CD4-positive, alpha-beta T cell treated with Interleukin-6 for 4 hours (primary cell): ENCODE results near the gene WDR90.

Source experiments
- DNase-seq: peaks from one replicate; pipeline ENCODE4 v3.0.0-alpha.2; 2020; ENCODE audit warnings: mixed read lengths

Gene WDR90

GRCh38 chr16:648781-649589, at the start of gene WDR90:
TSS of gene WDR90 (plus strand) at chr16:649365. CDS start at chr16:649417, 52 bp downstream.
- peak; percentile 94 for DNase-seq

GRCh38 chr16:600781-601180, 48.4 kb upstream of the WDR90 start:
- no peak for DNase-seq

GRCh38 chr16:603933-604332, 45.2 kb upstream of the WDR90 start:
- no peak for DNase-seq

GRCh38 chr16:606656-607307, 42.4 kb upstream of the WDR90 start:
- no peak for DNase-seq

- DNase-seq = no peak
Measured at GRCh38 chr16:608019-608418, 41.1 kb upstream of the WDR90 start.

- no peak for DNase-seq
Measured at GRCh38 chr16:609316-609715, 39.8 kb upstream of the WDR90 start.

DNA sequence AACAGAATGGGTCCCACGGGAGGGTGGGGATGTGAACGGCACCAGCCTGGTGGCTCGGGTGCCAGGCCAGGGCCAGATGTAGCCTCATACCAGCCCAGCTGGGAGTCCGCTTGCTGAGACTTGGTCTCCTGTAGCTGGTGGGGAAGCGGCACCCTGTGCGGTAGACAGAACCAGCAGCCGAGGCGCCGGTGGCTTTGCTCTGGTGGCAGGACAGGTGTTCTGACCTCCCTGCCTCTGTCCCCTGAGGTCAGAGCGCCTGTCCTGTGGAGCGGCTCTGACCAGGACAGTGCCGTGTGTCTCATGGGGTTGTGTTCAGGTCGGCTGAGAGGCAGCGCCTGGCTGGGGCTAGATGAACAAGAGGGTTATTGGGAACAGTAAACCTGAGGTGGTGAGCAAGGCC, 39.2 kb upstream of the WDR90 start:
- DNase-seq = no peak

- peak; percentile 70 for DNase-seq
Measured at GRCh38 chr16:610513-611381, 38.4 kb upstream of the WDR90 start.

DNA sequence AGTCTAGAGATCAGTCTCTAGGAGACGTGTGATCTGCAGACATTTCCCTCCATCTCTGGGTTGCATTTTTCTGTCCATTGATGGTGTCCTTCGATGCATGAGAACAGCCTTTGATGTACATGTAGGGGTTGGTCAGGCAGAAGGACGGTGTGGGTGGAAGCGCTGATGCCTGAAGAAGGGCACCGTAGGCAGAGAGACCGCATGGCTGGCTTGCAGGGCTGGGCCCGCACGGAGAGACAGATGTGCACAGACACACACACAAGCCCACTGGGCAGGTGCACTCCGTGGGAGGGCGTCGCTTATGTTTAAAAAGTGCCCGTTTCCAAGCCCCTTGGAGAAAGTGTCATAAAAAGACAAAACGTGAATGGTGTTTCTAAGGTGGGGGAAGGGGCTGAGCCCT, 34.0 kb upstream of the WDR90 start:
- no peak for DNase-seq

DNA sequence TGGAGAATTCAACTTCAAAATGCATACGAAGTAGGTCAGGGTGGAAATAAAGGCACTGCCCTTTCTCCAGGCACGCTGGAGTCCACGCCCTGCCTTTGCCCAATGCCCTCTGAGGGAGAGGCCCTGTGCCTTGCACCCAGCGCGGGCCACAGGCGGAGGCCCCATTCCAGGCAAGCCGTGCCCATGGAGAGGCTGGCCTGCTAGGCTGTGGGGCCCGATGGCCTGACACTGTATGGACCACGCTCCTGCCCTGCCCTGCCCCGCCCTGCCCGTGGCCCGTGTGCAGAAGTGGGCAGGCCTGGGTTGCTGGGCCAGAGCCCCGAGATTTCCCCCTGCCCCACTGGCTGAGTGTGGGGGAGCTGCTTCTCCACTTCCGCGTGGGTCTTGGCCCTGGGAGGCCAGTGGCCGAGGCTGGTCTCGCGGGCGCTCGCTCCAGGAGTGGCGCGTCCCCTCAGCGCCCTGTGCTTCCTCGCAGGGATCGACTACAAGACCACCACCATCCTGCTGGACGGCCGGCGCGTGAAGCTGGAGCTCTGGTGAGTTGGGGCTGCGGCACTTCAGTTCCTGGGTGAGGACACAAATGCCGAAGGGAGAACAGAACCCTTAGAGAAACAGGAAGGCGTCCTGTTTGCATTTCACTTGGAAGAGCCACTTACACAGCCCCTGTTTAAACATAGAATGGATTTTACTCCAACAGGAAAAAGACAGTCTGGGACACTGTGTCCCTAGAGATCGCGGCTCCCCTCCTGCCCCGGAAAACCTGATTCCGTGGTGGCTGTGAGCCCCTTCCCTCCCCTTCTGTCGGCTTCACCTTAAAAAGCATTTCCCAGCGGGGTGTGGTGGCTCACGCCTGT, 32.2 kb upstream of the WDR90 start:
- no peak for DNase-seq

DNA sequence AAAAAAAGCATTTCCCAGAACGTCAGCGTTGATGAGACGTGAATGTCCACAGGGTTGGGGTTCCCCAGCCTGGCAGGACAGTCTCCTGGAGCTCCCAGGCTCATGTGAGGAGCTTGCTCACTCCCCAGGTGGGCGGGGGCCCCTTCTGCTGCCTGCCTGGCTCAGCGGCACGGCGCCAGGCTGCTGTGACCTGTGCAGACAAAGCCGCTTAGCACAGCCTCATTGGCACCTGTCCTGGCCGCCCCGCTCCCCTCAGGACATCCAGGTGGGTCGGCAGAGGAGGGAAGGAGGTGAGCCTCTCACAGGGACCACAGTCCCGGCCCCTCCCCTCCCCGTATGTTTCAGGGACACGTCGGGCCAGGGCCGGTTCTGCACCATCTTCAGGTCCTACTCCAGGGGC, 31.3 kb upstream of the WDR90 start:
- DNase-seq = no peak

GRCh38 chr16:619476-620100, 29.6 kb upstream of the WDR90 start:
- no peak for DNase-seq

GRCh38 chr16:620700-621525, 28.3 kb upstream of the WDR90 start:
- no peak for DNase-seq

- no peak for DNase-seq
Measured at GRCh38 chr16:621526-622105, 27.5 kb upstream of the WDR90 start.

GRCh38 chr16:622920-623280, 26.3 kb upstream of the WDR90 start:
- no peak for DNase-seq

DNA sequence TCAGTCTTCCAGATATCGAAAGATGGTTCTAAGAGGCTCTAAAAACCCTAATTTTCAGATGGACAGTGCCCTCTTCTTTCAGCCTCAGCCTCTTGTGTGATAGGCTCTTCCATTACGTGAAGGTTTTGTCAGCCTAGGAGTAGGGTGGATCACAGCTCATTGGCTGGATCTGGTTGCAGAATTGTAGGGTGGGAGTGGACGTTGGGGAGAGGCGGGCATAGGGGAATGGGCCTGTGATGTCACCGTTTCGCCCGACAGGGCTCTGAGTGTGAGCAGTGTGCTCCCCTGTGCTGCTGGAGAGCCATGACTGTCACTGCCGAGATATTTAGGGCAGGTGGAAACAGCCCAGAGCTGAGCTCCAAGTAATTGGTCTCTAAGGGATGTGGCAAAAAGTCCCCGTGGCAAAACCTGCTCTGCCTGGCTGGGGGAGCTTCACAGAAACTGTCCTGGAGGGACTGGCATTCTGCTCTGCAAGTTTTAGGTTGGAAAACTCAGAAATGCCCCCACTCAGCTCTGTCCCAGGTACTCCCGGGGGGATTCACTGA, 24.6 kb upstream of the WDR90 start:
- DNase-seq = no peak

DNA sequence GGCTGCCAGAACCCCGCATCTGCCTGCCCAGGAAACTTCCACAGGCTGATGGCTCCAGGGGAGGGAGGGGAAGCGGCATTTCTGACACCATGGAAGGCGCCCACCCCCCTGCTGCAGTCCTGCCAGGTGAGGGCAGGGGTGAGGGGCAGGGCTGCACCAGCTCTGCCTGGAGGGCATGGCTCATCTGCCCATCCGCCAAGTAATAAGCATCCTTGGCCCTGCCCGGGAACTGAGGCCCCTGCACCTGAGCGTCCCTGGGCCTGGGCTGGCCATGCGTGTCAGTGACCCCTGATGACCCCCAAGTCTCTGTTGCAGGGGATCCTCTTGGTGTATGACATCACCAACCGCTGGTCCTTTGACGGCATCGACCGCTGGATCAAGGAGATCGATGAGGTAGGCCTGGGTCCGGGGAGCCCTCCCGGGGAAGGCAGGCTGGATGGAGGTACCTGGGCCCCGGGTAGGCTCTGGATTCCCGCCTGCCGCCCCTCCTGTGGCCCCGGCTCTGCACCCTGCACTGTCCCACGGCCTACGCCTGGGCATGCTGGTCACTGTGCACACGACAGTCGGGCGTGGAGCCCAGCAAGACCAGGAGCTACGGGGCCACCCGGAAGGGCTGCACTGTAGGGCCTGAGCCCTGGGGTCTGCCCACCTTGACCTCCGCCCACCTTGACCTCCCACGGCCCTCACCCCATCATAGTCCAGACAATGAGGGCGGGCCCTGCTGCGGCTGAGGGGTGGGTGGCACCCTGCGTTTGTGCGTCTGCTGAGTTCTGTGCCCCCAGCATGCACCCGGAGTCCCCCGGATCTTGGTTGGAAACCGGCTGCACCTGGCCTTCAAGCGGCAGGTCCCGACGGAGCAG, 23.8 kb upstream of the WDR90 start:
- DNase-seq = no peak

DNA sequence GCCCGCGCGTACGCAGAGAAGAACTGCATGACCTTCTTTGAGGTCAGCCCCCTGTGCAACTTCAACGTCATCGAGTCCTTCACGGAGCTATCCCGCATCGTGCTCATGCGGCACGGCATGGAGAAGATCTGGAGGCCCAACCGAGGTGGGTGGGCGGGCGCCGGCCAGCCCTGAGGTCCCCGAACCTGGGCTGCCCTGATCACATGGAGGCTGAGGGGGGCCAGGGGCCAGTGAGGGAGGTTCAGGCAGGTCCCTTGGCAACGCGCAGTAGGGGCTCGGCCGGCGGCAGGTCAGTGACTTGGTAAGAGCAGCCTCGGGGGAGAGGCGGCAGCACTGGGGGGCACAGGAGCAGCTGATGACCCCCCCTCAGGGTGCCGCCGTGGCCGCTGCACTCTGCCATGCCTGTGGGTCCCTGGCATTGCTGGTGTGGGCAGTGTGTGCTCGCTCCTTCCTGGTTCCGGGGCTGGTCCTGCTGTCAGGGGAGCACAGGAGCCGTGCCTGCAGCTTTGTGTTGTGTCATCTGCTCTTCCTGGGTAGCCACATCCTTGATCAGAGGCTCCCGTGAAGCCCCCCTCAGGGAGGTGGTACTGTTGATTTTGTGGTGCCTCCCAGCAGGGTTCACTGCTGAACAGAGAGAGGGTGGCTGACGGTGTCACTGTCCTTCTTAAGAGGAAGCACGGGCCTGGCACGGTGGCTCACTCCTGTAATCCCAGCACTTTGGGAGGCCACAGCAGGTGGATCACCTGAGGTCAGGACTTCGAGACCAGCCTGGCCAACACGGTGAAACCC, 23.0 kb upstream of the WDR90 start:
- no peak for DNase-seq
